H1 (cell line): ENCODE measurements around the gene TP53RK. TPM values are rescaled to one million over a fixed set of nuclear protein-coding genes. Genes with fewer than 3 reads are reported as not detected.

Experiments used
- CTCF ChIA-PET: fragments of 300-600 bp; sonication (Branson Sonifier 250); formaldehyde crosslinking; loops from one replicate; lab custom pipeline; 2021; ENCODE audit not compliant: partially characterized antibody; lab: Charles Lee
- POLR2A ChIA-PET: fragments of 300-600 bp; sonication (Branson Sonifier 250); formaldehyde crosslinking; loops from one replicate; lab custom pipeline; 2021; ENCODE audit warnings: inconsistent platforms; ENCODE audit not compliant: partially characterized antibody; lab: Charles Lee
- DNase-seq, 2 experiments: peaks; one replicate each; pipeline versions ENCODE4 v3.0.0 to v3.0.0-alpha.2; 2010 to 2022; ENCODE audit warnings: low spot score in 2 of 2, low read depth in 1 of 2, mixed read lengths in 1 of 2
- FAIRE-seq: peaks from 2 replicates; lab custom pipeline; 2011; peaks lifted over from hg19 to GRCh38; lab: Jason Lieb, UNC
- H2AFZ ChIP-seq: 2 replicates; pipeline ENCODE4 v1.8.1; 2012; ENCODE audit warnings: low read length, inconsistent platforms
- H2AK5ac ChIP-seq: 2 replicates; pipeline ENCODE4 v1.6.1; 2013; ENCODE audit warnings: low read depth, low read length
- H2BK120ac ChIP-seq: replicated peaks from 2 replicates; pipeline ENCODE3; 2013; ENCODE audit warnings: low read depth, low read length, inconsistent platforms
- H2BK12ac ChIP-seq: 2 replicates; pipeline ENCODE4 v1.6.1; 2013; ENCODE audit warnings: low read depth, low read length
- H2BK15ac ChIP-seq: 2 replicates; pipeline ENCODE4 v1.6.1; 2013; ENCODE audit warnings: low read length
- H2BK20ac ChIP-seq: 2 replicates; pipeline ENCODE4 v1.6.1; 2013; ENCODE audit warnings: low read length
- H2BK5ac ChIP-seq: 2 replicates; pipeline ENCODE4 v1.6.1; 2013; ENCODE audit warnings: low read depth, low read length
- H3K14ac ChIP-seq: 2 replicates; pipeline ENCODE4 v1.6.1; 2013; ENCODE audit warnings: inconsistent platforms; ENCODE audit not compliant: insufficient read length
- H3K18ac ChIP-seq: 2 replicates; pipeline ENCODE4 v1.6.1; 2013; ENCODE audit warnings: low read length; ENCODE audit errors: extremely low read depth
- H3K23ac ChIP-seq: 2 replicates; pipeline ENCODE4 v1.6.1; 2013; ENCODE audit warnings: inconsistent platforms; ENCODE audit not compliant: insufficient read length
- H3K23me2 ChIP-seq: 2 replicates; pipeline ENCODE4 v1.6.1; 2013; ENCODE audit warnings: low read depth, low read length
- H3K27ac ChIP-seq: 2 replicates; pipeline ENCODE4 v1.6.1; 2011; ENCODE audit warnings: low read depth, low read length, inconsistent platforms
- H3K27me3 ChIP-seq, 4 experiments: replicated peaks in 1 of 4; 1 replicate in 1 of 4; 2 replicates in 3 of 4; pipeline versions ENCODE4 v1.6.1 to v1.8.1; 2011 to 2013; ENCODE audit warnings: low read length in 3 of 4, mild to moderate bottlenecking in 3 of 4, inconsistent platforms in 2 of 4, mixed read lengths in 2 of 4, moderate library complexity in 1 of 4; ENCODE audit not compliant: control insufficient read depth in 3 of 4, insufficient read depth in 3 of 4; ENCODE audit errors: extremely low read depth in 1 of 4
- H3K36me3 ChIP-seq, 4 experiments: 2 replicates each; pipeline versions ENCODE4 v1.6.1 to v1.8.1; 2011 to 2013; ENCODE audit warnings: mild to moderate bottlenecking in 4 of 4, low read length in 3 of 4, moderate library complexity in 2 of 4, control low read depth in 1 of 4, inconsistent platforms in 1 of 4; ENCODE audit not compliant: insufficient read depth in 4 of 4, control insufficient read depth in 2 of 4
- H3K4ac ChIP-seq: replicated peaks from 2 replicates; pipeline ENCODE3; 2013; ENCODE audit warnings: low read length, low read depth, mixed read lengths, inconsistent platforms; ENCODE audit not compliant: insufficient read length
- H3K4me1 ChIP-seq, 4 experiments: replicated peaks in 1 of 4; 1 replicate in 1 of 4; 2 replicates in 3 of 4; pipeline versions ENCODE4 v1.6.1 to v1.8.1; 2011 to 2013; ENCODE audit warnings: low read length in 3 of 4, inconsistent platforms in 2 of 4, mixed read lengths in 1 of 4; ENCODE audit not compliant: insufficient read depth in 4 of 4, control insufficient read depth in 3 of 4
- H3K4me2 ChIP-seq, 2 experiments: 2 replicates each; pipeline versions ENCODE4 v1.6.1 to v1.8.1; 2011 to 2013; ENCODE audit warnings: low read depth in 2 of 2, low read length in 2 of 2, control low read depth in 1 of 2, inconsistent platforms in 1 of 2, mild to moderate bottlenecking in 1 of 2; ENCODE audit not compliant: insufficient read depth in 1 of 2
- H3K4me3 ChIP-seq, 4 experiments: fragments of 200-600, 300-600 bp in 1 of 4; sonication (generic), shearing (Covaris generic), sonication (Bioruptor Twin) in 1 of 4; 2 replicates each; pipeline versions ENCODE4 v1.5.1 to v1.8.1; 2011 to 2016; ENCODE audit warnings: low read length in 4 of 4, low read depth in 3 of 4, control low read depth in 2 of 4, inconsistent platforms in 2 of 4, mild to moderate bottlenecking in 2 of 4, mixed read lengths in 1 of 4, moderate library complexity in 1 of 4; ENCODE audit not compliant: insufficient read depth in 2 of 4; ENCODE audit errors: extremely low read depth in 1 of 4
- H3K56ac ChIP-seq: replicated peaks from 2 replicates; pipeline ENCODE3; 2013; ENCODE audit warnings: low read depth, mild to moderate bottlenecking, mixed read lengths, low read length, inconsistent platforms; ENCODE audit not compliant: insufficient read length
- H3K79me1 ChIP-seq: 2 replicates; pipeline ENCODE4 v1.6.1; 2013; ENCODE audit warnings: low read depth, low read length, control low read depth
- H3K79me2 ChIP-seq, 2 experiments: 2 replicates each; pipeline versions ENCODE4 v1.6.1 to v1.8.1; 2012 to 2013; ENCODE audit warnings: low read length in 2 of 2, mild to moderate bottlenecking in 2 of 2, inconsistent platforms in 1 of 2; ENCODE audit not compliant: insufficient read depth in 2 of 2, control insufficient read depth in 1 of 2
- H3K9ac ChIP-seq, 4 experiments: replicated peaks in 1 of 4; 1 replicate in 1 of 4; 2 replicates in 3 of 4; pipeline versions ENCODE4 v1.6.1 to v1.8.1; 2011 to 2013; ENCODE audit warnings: low read depth in 3 of 4, low read length in 3 of 4, control low read depth in 2 of 4, mild to moderate bottlenecking in 2 of 4, moderate library complexity in 2 of 4, inconsistent platforms in 1 of 4; ENCODE audit errors: extremely low read depth in 1 of 4
- H3K9me3 ChIP-seq, 2 experiments: 2 replicates each; pipeline versions ENCODE4 v1.6.1 to v1.8.1; 2012 to 2013; ENCODE audit warnings: mild to moderate bottlenecking in 2 of 2, moderate library complexity in 2 of 2, control low read depth in 1 of 2, inconsistent platforms in 1 of 2, low read depth in 1 of 2, low read length in 1 of 2, mixed read lengths in 1 of 2; ENCODE audit not compliant: insufficient read depth in 2 of 2
- H4K20me1 ChIP-seq, 2 experiments: replicated peaks in 1 of 2; 2 replicates each; pipeline versions ENCODE3 to v1.8.1; 2011 to 2013; ENCODE audit warnings: inconsistent platforms in 2 of 2, low read length in 2 of 2, mild to moderate bottlenecking in 1 of 2; ENCODE audit not compliant: insufficient read depth in 2 of 2, control insufficient read depth in 1 of 2
- H4K5ac ChIP-seq: 2 replicates; pipeline ENCODE4 v1.6.1; 2013; ENCODE audit warnings: low read length, low read depth, mixed read lengths, inconsistent platforms; ENCODE audit not compliant: insufficient read length
- H4K8ac ChIP-seq: 2 replicates; pipeline ENCODE4 v1.8.0; 2013; ENCODE audit warnings: mild to moderate bottlenecking, moderate library complexity, low read length, inconsistent platforms; ENCODE audit not compliant: insufficient read depth; ENCODE audit errors: extremely low read depth
- H4K91ac ChIP-seq: replicated peaks from 2 replicates; pipeline ENCODE3; 2013; ENCODE audit warnings: low read length, mixed read lengths, inconsistent platforms; ENCODE audit not compliant: insufficient read length
- BCL11A ChIP-seq, 2 experiments: IDR thresholded peaks; one replicate each; pipeline ENCODE4 v1.6.1; 2011; ENCODE audit warnings: low read depth in 2 of 2, low read length in 2 of 2, mild to moderate bottlenecking in 2 of 2
- CTBP2 ChIP-seq: IDR thresholded peaks from 2 replicates; pipeline ENCODE4 v1.7.0; 2011; ENCODE audit warnings: borderline replicate concordance, mild to moderate bottlenecking, moderate library complexity, mixed read lengths, low read length; ENCODE audit not compliant: insufficient read depth, insufficient read length
- EZH2 ChIP-seq: fragments of 200-600 bp; sonication (generic); IDR thresholded peaks from 2 replicates; pipeline ENCODE4 v1.7.1; 2012; ENCODE audit warnings: low read depth, mild to moderate bottlenecking, moderate library complexity, low read length, inconsistent platforms; ENCODE audit not compliant: severe bottlenecking
- GTF2F1 ChIP-seq: IDR thresholded peaks from 2 replicates; pipeline ENCODE4 v1.6.1; 2012; ENCODE audit warnings: low read depth, low read length, improper control_type of control experiment, borderline replicate concordance
- JUN ChIP-seq: IDR thresholded peaks from 2 replicates; pipeline ENCODE4 v1.6.1; 2011; ENCODE audit warnings: low read depth, mild to moderate bottlenecking, improper control_type of control experiment, low read length
- NANOG ChIP-seq: IDR thresholded peaks from 2 replicates; pipeline ENCODE4 v1.6.1; 2011; ENCODE audit warnings: low read length, low read depth, mild to moderate bottlenecking, inconsistent platforms; ENCODE audit not compliant: insufficient read depth, poor library complexity, severe bottlenecking
- NRF1 ChIP-seq: IDR thresholded peaks from 2 replicates; pipeline ENCODE4 v1.6.1; 2011; ENCODE audit warnings: mild to moderate bottlenecking, low read depth, low read length, improper control_type of control experiment
- SIN3A ChIP-seq, 2 experiments: IDR thresholded peaks in 1 of 2; conservative IDR thresholded peaks in 1 of 2; 2 replicates each; pipeline ENCODE4 v1.6.1; 2011 to 2012; ENCODE audit warnings: low read length in 2 of 2, improper control_type of control experiment in 1 of 2, low read depth in 1 of 2, mild to moderate bottlenecking in 1 of 2
- WGBS, 2 experiments: shearing (Covaris generic) in 1 of 2; methylation state at CpG; one replicate each; pipeline versions ENCODE4 v1.1.6 to v1.1.7; 2013 to 2015; ENCODE audit warnings: low lambda C conversion rate in 2 of 2, mixed read lengths in 2 of 2, inconsistent platforms in 1 of 2, low coverage in 1 of 2, missing lambda C conversion rate in 1 of 2; ENCODE audit not compliant: insufficient replicate concordance in 2 of 2, insufficient coverage in 1 of 2, insufficient read length in 1 of 2; ENCODE audit errors: extremely low coverage in 1 of 2, missing lambda C conversion rate in 1 of 2; 5-methylcytosine and 5-hydroxymethylcytosine counted together
- polyA plus RNA-seq, 7 experiments: library from polyadenylated mRNA; depleted of rRNA in 3 of 7; stranded (reverse) in 5 of 7; unstranded in 2 of 7; fragments of >200 nt in 5 of 7; fragments of 200-250 nt in 2 of 7; gene quantifications; 1 replicate in 5 of 7; 2 replicates in 1 of 7; 4 replicates in 1 of 7; pipeline versions ENCODE4 v1.2.1 to v1.2.3, GENCODE V29; 2011 to 2013; ENCODE audit warnings: missing spikeins in 2 of 7, mixed read lengths in 2 of 7
- total RNA-seq: library from RNA; stranded (reverse); fragmentation: NEBNext Ultra II Directional; extraction: Animal tissue kit (Norgen Biotek cat#: 25700); gene quantifications from 2 replicates; pipeline ENCODE4 v1.2.1, GENCODE V29; 2021
- TF ChIP-seq, protein P1 (sequence below): IDR thresholded peaks from 2 replicates; pipeline ENCODE4 v1.6.1; 2012; ENCODE audit warnings: inconsistent platforms

TP53RK gene
- total and polyA plus RNA-seq, 2 of the 8 experiments (the other 6 are each of a cell fraction or from before 2014, with no cell fraction given): 8.5 to 16.3 TPM

DNA sequence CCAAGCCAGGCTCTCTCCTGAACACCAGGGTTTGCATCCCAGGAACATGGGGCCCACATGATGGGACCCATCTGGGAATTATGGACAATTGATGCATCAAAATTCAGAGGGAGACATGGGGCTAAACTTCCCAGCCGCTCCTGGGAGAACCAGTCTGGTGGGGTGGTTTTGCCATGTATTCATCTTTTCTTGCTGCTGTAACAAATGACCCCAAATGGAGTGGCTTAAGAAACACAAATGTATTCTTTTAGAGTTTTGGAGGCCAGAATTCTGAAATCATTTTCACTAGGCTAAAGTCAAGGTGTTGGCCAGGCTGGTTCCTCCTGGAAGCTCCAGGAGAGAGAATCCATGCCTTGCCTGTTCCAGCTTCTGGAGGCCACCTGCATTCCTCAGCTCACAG is 44.5 kb downstream of the TP53RK start:
- TF ChIP-seq, protein P1, sequence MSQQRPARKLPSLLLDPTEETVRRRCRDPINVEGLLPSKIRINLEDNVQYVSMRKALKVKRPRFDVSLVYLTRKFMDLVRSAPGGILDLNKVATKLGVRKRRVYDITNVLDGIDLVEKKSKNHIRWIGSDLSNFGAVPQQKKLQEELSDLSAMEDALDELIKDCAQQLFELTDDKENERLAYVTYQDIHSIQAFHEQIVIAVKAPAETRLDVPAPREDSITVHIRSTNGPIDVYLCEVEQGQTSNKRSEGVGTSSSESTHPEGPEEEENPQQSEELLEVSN: no peak
- TF ChIP-seq BCL11A (IDR thresholded peaks at IDR 0.05; ENCODE audit: low read depth in 2 of 2, low read length in 2 of 2): no peak
- TF ChIP-seq EZH2: no peak
- no peak for TF ChIP-seq CTBP2
- no peak for TF ChIP-seq JUN
- TF ChIP-seq SIN3A (conservative IDR thresholded peaks at IDR 0.05 in 1 of 2, IDR thresholded peaks at IDR 0.05 in 1 of 2; ENCODE audit: low read depth in 1 of 2, low read length in 2 of 2): no peak
- TF ChIP-seq NRF1: no peak
- no peak for TF ChIP-seq GTF2F1
- no peak for TF ChIP-seq NANOG
- Histone ChIP-seq H2BK20ac (no peak overlapping the region), H3K4ac (no peak overlapping the region), H4K8ac (no peak overlapping the region), H3K36me3 (no peaks in the 10 kb centered on the region), H3K4me3 (no peak overlapping the region), H4K91ac (no peak overlapping the region), H3K56ac (no peak overlapping the region), H3K23me2 (no peaks in the 10 kb centered on the region), H4K20me1 (peaks cover 0 to 3% of the 10 kb centered on the region in 2 experiments), H2BK12ac (no peak overlapping the region), H3K9me3 (no peaks in the 10 kb centered on the region), H3K27me3 (peaks cover 0 to 5% (median 1%) of the 10 kb centered on the region in 4 experiments; a peak in 3 of 7 replicates), H3K79me1 (no peaks in the 10 kb centered on the region), H2AFZ (no peak overlapping the region), H3K14ac (no peak overlapping the region), H2BK15ac (no peak overlapping the region), H2BK5ac (no peak overlapping the region), H3K79me2 (no peaks in the 10 kb centered on the region), H3K4me1 (peaks cover 0 to 7% (median 3%) of the 10 kb centered on the region in 4 experiments; a peak in 2 of 7 replicates), H3K23ac (no peak overlapping the region), H3K18ac (no peak overlapping the region), H3K27ac (no peak overlapping the region), H2AK5ac (no peak overlapping the region), H3K4me2 (no peak overlapping the region), H4K5ac (no peak overlapping the region), H3K9ac (no peak overlapping the region), H2BK120ac (no peak overlapping the region)
- no peak for DNase-seq
- WGBS, 2 experiments: 87% methylated on average over 1 of the region's 1 CpG; no CpG with 5 or more reads in 1 of the 2 experiments
- no peak for FAIRE-seq
- ChIA-PET POLR2A (interaction anchor here (1.5 to 1.6 kb wide), 2 partner anchors 8 to 36 kb away, joined by 3 to 4 read pairs; no protein-coding TSS in a partner anchor), CTCF (interaction anchor here (1.0 to 2.8 kb wide), 4 partner anchors 11 to 208 kb away, joined by 3 to 10 read pairs (median 5); no protein-coding TSS in a partner anchor)
